Neuronal stem cell (in vitro differentiated cells): ENCODE measurements around the gene IL37.
"Not testable (repeated sequence)": the region's sequence is repeated elsewhere in the genome, so short reads cannot be mapped to it uniquely, and the experiment has no call there.

Experiments
- DNase-seq: peaks from one replicate; pipeline ENCODE4 v3.0.0-alpha.2; 2013; ENCODE audit warnings: low spot score
- H2AFZ ChIP-seq: one replicate; pipeline ENCODE4 v1.6.1; 2013; ENCODE audit warnings: mild to moderate bottlenecking, low read length, inconsistent platforms
- H2AK5ac ChIP-seq: 2 replicates; pipeline ENCODE4 v1.6.1; 2013; ENCODE audit warnings: low read depth, mild to moderate bottlenecking, inconsistent platforms, low read length, moderate library complexity, mixed read lengths
- H2BK120ac ChIP-seq: 2 replicates; pipeline ENCODE4 v1.6.1; 2013; ENCODE audit warnings: low read depth, mild to moderate bottlenecking, inconsistent platforms, low read length, moderate library complexity, mixed read lengths
- H2BK12ac ChIP-seq: one replicate; pipeline ENCODE4 v1.6.1; 2013; ENCODE audit warnings: low read length, inconsistent platforms
- H2BK15ac ChIP-seq: 2 replicates; pipeline ENCODE4 v1.6.1; 2013; ENCODE audit warnings: mild to moderate bottlenecking, low read length, inconsistent platforms, mixed read lengths
- H2BK5ac ChIP-seq: one replicate; pipeline ENCODE4 v1.6.1; 2013; ENCODE audit warnings: inconsistent platforms, mild to moderate bottlenecking, low read length, moderate library complexity
- H3K14ac ChIP-seq: one replicate; pipeline ENCODE4 v1.6.1; 2013; ENCODE audit warnings: low read length, inconsistent platforms
- H3K18ac ChIP-seq: 2 replicates; pipeline ENCODE4 v1.6.1; 2013; ENCODE audit warnings: low read length, inconsistent platforms
- H3K23ac ChIP-seq: 2 replicates; pipeline ENCODE4 v1.6.1; 2013; ENCODE audit warnings: low read depth, mild to moderate bottlenecking, mixed read lengths, low read length, inconsistent platforms; ENCODE audit not compliant: poor library complexity
- H3K27ac ChIP-seq: replicated peaks from 3 replicates; pipeline ENCODE4 v1.5.1; 2013; ENCODE audit warnings: low read length, inconsistent platforms
- H3K27me3 ChIP-seq, 3 experiments: 2 replicates each; pipeline ENCODE4 v1.6.1; 2013; ENCODE audit warnings: low read length in 3 of 3, mild to moderate bottlenecking in 2 of 3, inconsistent platforms in 1 of 3, low read depth in 1 of 3, mixed read lengths in 1 of 3, moderate library complexity in 1 of 3; ENCODE audit not compliant: control insufficient read depth in 3 of 3, insufficient read depth in 3 of 3
- H3K36me3 ChIP-seq, 2 donors: replicated peaks in 1 of 2; 2 replicates each; pipeline ENCODE4 v1.6.1; 2013; ENCODE audit warnings: low read length in 2 of 2; ENCODE audit not compliant: control insufficient read depth in 2 of 2, insufficient read depth in 2 of 2
- H3K4ac ChIP-seq: 2 replicates; pipeline ENCODE4 v1.6.1; 2013; ENCODE audit warnings: inconsistent platforms, mild to moderate bottlenecking, low read length, moderate library complexity
- H3K4me1 ChIP-seq, 2 donors: 1 replicate in 1 of 2; 2 replicates in 1 of 2; pipeline ENCODE4 v1.6.1; 2013; ENCODE audit warnings: low read length in 2 of 2, low read depth in 1 of 2; ENCODE audit not compliant: control insufficient read depth in 2 of 2, insufficient read depth in 1 of 2
- H3K4me2 ChIP-seq: one replicate; pipeline ENCODE4 v1.6.1; 2013; ENCODE audit warnings: mild to moderate bottlenecking, low read length, inconsistent platforms; ENCODE audit not compliant: insufficient read depth, poor library complexity, severe bottlenecking
- H3K4me3 ChIP-seq, 2 donors: 2 replicates each; pipeline ENCODE4 v1.5.1; 2013; ENCODE audit warnings: low read length in 2 of 2, mild to moderate bottlenecking in 2 of 2, inconsistent platforms in 1 of 2, moderate library complexity in 1 of 2
- H3K79me1 ChIP-seq: one replicate; pipeline ENCODE4 v1.6.1; 2013; ENCODE audit warnings: low read depth, mild to moderate bottlenecking, inconsistent platforms, low read length, moderate library complexity
- H3K9ac ChIP-seq: one replicate; pipeline ENCODE4 v1.6.1; 2013; ENCODE audit warnings: mild to moderate bottlenecking, low read depth, low read length, inconsistent platforms; ENCODE audit not compliant: poor library complexity
- H3K9me3 ChIP-seq, 2 donors: replicated peaks in 1 of 2; 2 replicates each; pipeline versions ENCODE3 to v1.6.1; 2013; ENCODE audit warnings: low read length in 2 of 2, mild to moderate bottlenecking in 2 of 2, inconsistent platforms in 1 of 2, low read depth in 1 of 2, mixed read lengths in 1 of 2, moderate library complexity in 1 of 2; ENCODE audit not compliant: control insufficient read depth in 2 of 2, insufficient read depth in 1 of 2
- H4K8ac ChIP-seq: one replicate; pipeline ENCODE4 v1.6.1; 2013; ENCODE audit warnings: low read depth, mild to moderate bottlenecking, inconsistent platforms, low read length, moderate library complexity
- H4K91ac ChIP-seq: one replicate; pipeline ENCODE4 v1.6.1; 2013; ENCODE audit warnings: low read length, low read depth, mild to moderate bottlenecking, inconsistent platforms; ENCODE audit not compliant: poor library complexity
- WGBS, 2 donors: extraction: QIAGEN DNeasy Blood & Tissue Kit; methylation state at CpG; one replicate each; pipeline ENCODE4 v1.1.7; 2013; ENCODE audit warnings: missing lambda C conversion rate in 2 of 2, mixed read lengths in 1 of 2; ENCODE audit not compliant: insufficient read length in 2 of 2, insufficient replicate concordance in 1 of 2; ENCODE audit errors: extremely low coverage in 2 of 2; 5-methylcytosine and 5-hydroxymethylcytosine counted together

IL37 gene

GRCh38 chr2:112897624-112897978 is 13.4 kb upstream of the IL37 start:
- WGBS, 2 donors, result no CpG with 5 or more reads among the region's 3 CpGs
- no peak overlapping the region for H2BK12ac ChIP-seq
- H3K4me3 ChIP-seq, result no peak overlapping the region
- H4K91ac ChIP-seq, result no peak overlapping the region
- no peak overlapping the region for H4K8ac ChIP-seq
- H3K9ac ChIP-seq, result no peak overlapping the region
- no peak overlapping the region for H2BK120ac ChIP-seq
- no peak overlapping the region for H3K23ac ChIP-seq
- no peak overlapping the region for H2AFZ ChIP-seq
- H3K27ac ChIP-seq, result no peak overlapping the region
- no peak overlapping the region for H2BK15ac ChIP-seq
- H3K9me3 ChIP-seq, result no peaks in the 10 kb centered on the region
- H3K36me3 ChIP-seq, result peaks cover 0 to 2% of the 10 kb centered on the region in 2 donors
- no peak overlapping the region for H2BK5ac ChIP-seq
- no peak overlapping the region for H3K14ac ChIP-seq
- H3K4ac ChIP-seq, result no peak overlapping the region
- H2AK5ac ChIP-seq, result no peak overlapping the region
- no peak overlapping the region for H3K4me2 ChIP-seq
- no peaks in the 10 kb centered on the region for H3K79me1 ChIP-seq
- no peaks in the 10 kb centered on the region for H3K27me3 ChIP-seq
- H3K18ac ChIP-seq, result no peak overlapping the region
- no peak for DNase-seq
- no peaks in the 10 kb centered on the region for H3K4me1 ChIP-seq

- not testable (repeated sequence) for H3K36me3 ChIP-seq, DNase-seq, H3K18ac ChIP-seq, H3K9ac ChIP-seq, H3K23ac ChIP-seq, H4K8ac ChIP-seq, H3K4ac ChIP-seq, H3K27me3 ChIP-seq, H3K9me3 ChIP-seq, H2BK120ac ChIP-seq, H3K4me1 ChIP-seq, H3K14ac ChIP-seq, H3K79me1 ChIP-seq, H4K91ac ChIP-seq, H2AK5ac ChIP-seq, H3K27ac ChIP-seq, H2BK15ac ChIP-seq, H3K4me2 ChIP-seq, H2BK12ac ChIP-seq, H2AFZ ChIP-seq, H2BK5ac ChIP-seq, H3K4me3 ChIP-seq
- WGBS, 2 donors, result no CpG with 5 or more reads among the region's 3 CpGs
Measured at GRCh38 chr2:112901431-112902065, 9.4 kb upstream of the IL37 start.

GRCh38 chr2:112902816-112903215 is 8.1 kb upstream of the IL37 start:
- H3K23ac ChIP-seq, result no peak overlapping the region
- no peak overlapping the region for H3K18ac ChIP-seq
- H2BK12ac ChIP-seq, result no peak overlapping the region
- WGBS, 2 donors, result no CpG with 5 or more reads among the region's 2 CpGs
- no peak overlapping the region for H3K4me2 ChIP-seq
- H4K91ac ChIP-seq, result no peak overlapping the region
- no peaks in the 10 kb centered on the region for H3K4me1 ChIP-seq
- H2BK5ac ChIP-seq, result no peak overlapping the region
- no peak overlapping the region for H3K4ac ChIP-seq
- H3K36me3 ChIP-seq, result peaks cover 0 to 2% of the 10 kb centered on the region in 2 donors
- no peak overlapping the region for H2AFZ ChIP-seq
- no peak overlapping the region for H3K9ac ChIP-seq
- no peak for DNase-seq
- no peak overlapping the region for H2BK120ac ChIP-seq
- no peak overlapping the region for H3K27ac ChIP-seq
- no peak overlapping the region for H3K14ac ChIP-seq
- H3K4me3 ChIP-seq, result no peak overlapping the region
- H3K27me3 ChIP-seq, result peaks cover 0 to 6% (median 0%) of the 10 kb centered on the region in 3 experiments
- H3K79me1 ChIP-seq, result no peaks in the 10 kb centered on the region
- H3K9me3 ChIP-seq, result no peaks in the 10 kb centered on the region
- no peak overlapping the region for H2AK5ac ChIP-seq
- no peak overlapping the region for H2BK15ac ChIP-seq
- no peak overlapping the region for H4K8ac ChIP-seq

GRCh38 chr2:112904883-112905282 is 6.1 kb upstream of the IL37 start:
- H2AFZ ChIP-seq, result no peak overlapping the region
- H3K27me3 ChIP-seq, result peaks cover 0 to 6% (median 0%) of the 10 kb centered on the region in 3 experiments
- no peak overlapping the region for H2BK15ac ChIP-seq
- H3K14ac ChIP-seq, result no peak overlapping the region
- H3K4me2 ChIP-seq, result no peak overlapping the region
- no peaks in the 10 kb centered on the region for H3K36me3 ChIP-seq
- H2BK120ac ChIP-seq, result no peak overlapping the region
- H3K27ac ChIP-seq, result no peak overlapping the region
- H2BK5ac ChIP-seq, result no peak overlapping the region
- no peak overlapping the region for H2BK12ac ChIP-seq
- no peak overlapping the region for H3K23ac ChIP-seq
- no peaks in the 10 kb centered on the region for H3K9me3 ChIP-seq
- H3K79me1 ChIP-seq, result no peaks in the 10 kb centered on the region
- no peak overlapping the region for H4K91ac ChIP-seq
- H3K4me1 ChIP-seq, result no peaks in the 10 kb centered on the region
- DNase-seq, result no peak
- H4K8ac ChIP-seq, result no peak overlapping the region
- WGBS, 2 donors, result no CpG with 5 or more reads among the region's 5 CpGs
- no peak overlapping the region for H3K4me3 ChIP-seq
- H3K18ac ChIP-seq, result no peak overlapping the region
- H3K4ac ChIP-seq, result no peak overlapping the region
- H3K9ac ChIP-seq, result no peak overlapping the region
- no peak overlapping the region for H2AK5ac ChIP-seq
